ENCODE measurements around the gene TDRKH. TPM values are rescaled to one million over a fixed set of nuclear protein-coding genes. Genes with fewer than 3 reads are reported as not detected.

TDRKH gene
- total RNA-seq, 1 experiment from 2014 or later, result 11.1 TPM

DNA sequence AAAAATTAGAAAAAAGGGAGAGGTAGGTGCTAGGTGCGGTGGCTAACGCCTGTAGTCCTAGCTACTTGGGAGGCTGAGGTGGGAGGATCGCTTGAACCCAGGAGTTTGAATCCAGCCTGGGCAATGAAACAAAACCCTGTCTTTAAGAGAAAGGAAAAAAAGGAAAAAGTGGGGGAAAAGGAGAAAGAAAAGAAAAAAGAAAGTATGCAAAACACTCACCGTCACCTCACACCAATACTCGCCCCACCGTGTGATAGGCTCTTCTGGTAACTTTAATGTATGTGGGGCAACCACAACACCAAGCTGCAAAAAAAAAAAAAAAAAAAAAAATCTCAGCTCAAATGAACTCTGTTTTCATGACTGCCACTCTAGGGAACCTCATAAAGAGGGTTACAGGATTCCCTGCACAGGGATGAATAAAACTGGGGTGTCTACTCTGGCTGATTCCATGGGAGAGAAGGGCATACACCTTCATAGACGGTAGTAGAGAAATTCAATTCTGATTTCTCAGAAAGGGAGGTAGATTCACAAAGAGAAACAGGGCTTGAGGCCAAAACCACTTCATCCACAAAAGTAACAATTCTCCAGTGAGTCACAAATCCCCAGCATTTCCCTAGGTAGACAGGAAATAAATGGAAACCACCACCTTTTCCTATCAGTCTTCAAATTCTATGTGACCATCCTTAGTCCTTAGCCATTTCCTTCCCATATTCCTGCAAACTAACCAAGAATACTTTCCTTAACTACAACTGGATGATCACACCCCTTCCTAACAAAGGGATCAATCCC is 29.5 kb downstream of the TDRKH start:
- H2AFZ ChIP-seq (ENCODE audit: low read depth, low read length, poor library complexity, severe bottlenecking), result no peak overlapping the region
- no peaks in the 10 kb centered on the region for H3K9me2 ChIP-seq (ENCODE audit: insufficient read depth)
- TF ChIP-seq POLR2A (IDR thresholded peaks at IDR 0.05; ENCODE audit: borderline replicate concordance, extremely low read depth, insufficient read depth, insufficient read length) (no peak), JUND (IDR thresholded peaks at IDR 0.05) (no peak), SP1 (IDR thresholded peaks at IDR 0.05; ENCODE audit: low read depth) (no peak), EGR1 (IDR thresholded peaks at IDR 0.05; ENCODE audit: low read depth) (no peak), FOSL1 (IDR thresholded peaks at IDR 0.05; ENCODE audit: low read depth) (no peak), ELF1 (IDR thresholded peaks at IDR 0.05; ENCODE audit: borderline replicate concordance, low read depth) (no peak), SIN3A (IDR thresholded peaks at IDR 0.05; ENCODE audit: low read depth) (no peak), ZFX (IDR thresholded peaks at IDR 0.05) (no peak), CEBPB (IDR thresholded peaks at IDR 0.05; ENCODE audit: low read depth) (no peak)
- TF ChIP-seq, protein P1, sequence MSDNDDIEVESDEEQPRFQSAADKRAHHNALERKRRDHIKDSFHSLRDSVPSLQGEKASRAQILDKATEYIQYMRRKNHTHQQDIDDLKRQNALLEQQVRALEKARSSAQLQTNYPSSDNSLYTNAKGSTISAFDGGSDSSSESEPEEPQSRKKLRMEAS (IDR thresholded peaks at IDR 0.05), result no peak
- TF ChIP-seq, protein P2, sequence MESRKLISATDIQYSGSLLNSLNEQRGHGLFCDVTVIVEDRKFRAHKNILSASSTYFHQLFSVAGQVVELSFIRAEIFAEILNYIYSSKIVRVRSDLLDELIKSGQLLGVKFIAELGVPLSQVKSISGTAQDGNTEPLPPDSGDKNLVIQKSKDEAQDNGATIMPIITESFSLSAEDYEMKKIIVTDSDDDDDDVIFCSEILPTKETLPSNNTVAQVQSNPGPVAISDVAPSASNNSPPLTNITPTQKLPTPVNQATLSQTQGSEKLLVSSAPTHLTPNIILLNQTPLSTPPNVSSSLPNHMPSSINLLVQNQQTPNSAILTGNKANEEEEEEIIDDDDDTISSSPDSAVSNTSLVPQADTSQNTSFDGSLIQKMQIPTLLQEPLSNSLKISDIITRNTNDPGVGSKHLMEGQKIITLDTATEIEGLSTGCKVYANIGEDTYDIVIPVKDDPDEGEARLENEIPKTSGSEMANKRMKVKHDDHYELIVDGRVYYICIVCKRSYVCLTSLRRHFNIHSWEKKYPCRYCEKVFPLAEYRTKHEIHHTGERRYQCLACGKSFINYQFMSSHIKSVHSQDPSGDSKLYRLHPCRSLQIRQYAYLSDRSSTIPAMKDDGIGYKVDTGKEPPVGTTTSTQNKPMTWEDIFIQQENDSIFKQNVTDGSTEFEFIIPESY (IDR thresholded peaks at IDR 0.05; ENCODE audit: extremely low read depth, insufficient replicate concordance, low read length), result no peak
- ATAC-seq (no peak), DNase-seq (ENCODE audit: low read depth, low spot score) (no peak)
- no peak overlapping the region for H3K4me3 ChIP-seq (replicated peaks in 1 of 2; ENCODE audit: low read depth in 1 of 2, low read length in 2 of 2)
- BruUV-seq (replicated peaks), result no TSS peak
- peaks cover 4 to 19% of the 10 kb centered on the region in 2 experiments; a peak in 3 of 4 replicates for H3K4me1 ChIP-seq (ENCODE audit: control insufficient read depth in 1 of 2, insufficient read depth in 2 of 2, low read length in 2 of 2)
- H3K79me2 ChIP-seq (ENCODE audit: insufficient read depth, low read length), result peaks cover 15% of the 10 kb centered on the region
- no peaks in the 10 kb centered on the region for H4K20me1 ChIP-seq (ENCODE audit: insufficient read depth)
- H3K36me3 ChIP-seq (ENCODE audit: control insufficient read depth in 1 of 2, insufficient read depth in 2 of 2, low read length in 2 of 2), result peaks cover 7 to 30% of the 10 kb centered on the region in 2 experiments
- H3K27ac ChIP-seq (ENCODE audit: low read depth, low read length), result no peak overlapping the region
- ChIA-PET RAD21 (ENCODE audit: low non-redundant PET in 1 of 2, low total read pairs in 2 of 2, uncharacterized antibody in 2 of 2, unreplicated experiment in 2 of 2) (no interaction called here), POLR2A (no interaction called here), CTCF (no interaction called here)
- no peaks in the 10 kb centered on the region for H3K27me3 ChIP-seq (ENCODE audit: insufficient read depth, low read length)
- H3K4me2 ChIP-seq (ENCODE audit: low read length), result no peak overlapping the region
- intact Hi-C loops (cut with micrococcal nuclease), result no loop called here
- H3K9ac ChIP-seq (ENCODE audit: low read length), result no peak overlapping the region
- H3K9me3 ChIP-seq (ENCODE audit: control insufficient read depth in 1 of 2, insufficient read depth in 1 of 2, low read depth in 1 of 2, low read length in 2 of 2), result no peaks in the 10 kb centered on the region

Measured in HCT116 (cell line).